ENCODE measurements around the gene PGPEP1.

- TF ChIP-seq CHD1 (IDR thresholded peaks at IDR 0.05; ENCODE audit: low read depth, low read length) (no peak), CTCF (IDR thresholded peaks at IDR 0.05 in 2 of 3, conservative IDR thresholded peaks at IDR 0.05 in 1 of 3; ENCODE audit: control insufficient read depth in 2 of 3, extremely low read depth in 1 of 3, insufficient read depth in 1 of 3, low read depth in 3 of 3, low read length in 3 of 3) (no peak), EP300 (IDR thresholded peaks at IDR 0.05; ENCODE audit: borderline replicate concordance in 1 of 2, control insufficient read depth in 1 of 2, low read depth in 2 of 2, low read length in 2 of 2) (no peak), CUX1 (IDR thresholded peaks at IDR 0.05; ENCODE audit: insufficient replicate concordance, low read depth, low read length) (no peak), MXI1 (IDR thresholded peaks at IDR 0.05; ENCODE audit: low read depth, low read length) (no peak), E2F4 (IDR thresholded peaks at IDR 0.05; ENCODE audit: low read depth, low read length) (no peak), ATF2 (IDR thresholded peaks at IDR 0.05; ENCODE audit: low read length) (no peak), EZH2 (IDR thresholded peaks at IDR 0.05; ENCODE audit: borderline replicate concordance, control insufficient read depth, low read depth, low read length) (no peak), RFX5 (IDR thresholded peaks at IDR 0.05; ENCODE audit: low read depth, low read length) (no peak)
Measured at GRCh38 chr19:18301718-18302111, 38.7 kb upstream of the PGPEP1 start.
